Stimulated activated CD4-positive, alpha-beta T cell treated with anti-CD3 and anti-CD28 coated beads, Interleukin-4, amount 100 ng/mL, for 24 hours (primary cell): ENCODE data around the gene TOB1.

Source experiments
- DNase-seq: peaks from one replicate; pipeline ENCODE4 v3.0.0-alpha.2; 2020

Gene TOB1

GRCh38 chr17:50844117-50844700 is 21.9 kb downstream of the TOB1 start:
- no peak for DNase-seq

DNA sequence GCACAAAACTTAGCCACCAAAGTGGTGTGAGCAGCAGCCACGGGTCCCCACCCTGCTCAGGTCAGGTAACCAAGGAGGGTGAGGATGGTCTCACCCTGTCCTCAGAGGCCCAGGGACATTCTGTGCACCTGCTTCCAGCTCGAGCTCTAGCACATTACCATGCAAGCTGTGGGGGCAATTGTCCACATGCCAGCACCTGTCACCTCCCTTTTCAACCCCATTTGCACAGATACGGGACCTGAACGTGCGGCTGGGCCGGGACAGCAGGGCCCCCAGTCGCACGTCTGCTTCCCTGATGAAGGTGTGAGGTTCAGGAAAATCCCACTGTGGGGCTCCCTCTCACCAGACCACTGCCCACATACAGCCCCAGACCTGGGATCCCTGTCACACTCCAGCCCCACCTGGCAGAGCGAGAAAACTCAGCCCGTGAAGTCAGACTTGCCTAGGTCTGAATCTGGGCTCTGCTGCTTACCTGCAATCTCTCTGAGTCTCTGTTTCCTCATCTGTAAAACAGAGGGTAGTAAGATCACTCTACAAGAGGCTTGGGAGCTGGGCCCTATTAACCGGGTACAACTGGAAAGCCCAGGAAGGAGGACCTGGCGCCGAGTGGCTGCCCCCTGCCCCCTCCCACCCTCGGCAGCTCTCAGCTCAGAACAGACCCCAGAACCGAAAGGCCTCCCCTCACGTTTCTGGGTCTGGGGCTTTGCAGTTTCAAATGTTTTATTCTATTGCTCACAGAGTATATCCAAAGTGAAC is 22.8 kb downstream of the TOB1 start:
- no peak for DNase-seq

- DNase-seq: no peak
Observed at GRCh38 chr17:50842506-50843149, 23.5 kb downstream of the TOB1 start.

DNA sequence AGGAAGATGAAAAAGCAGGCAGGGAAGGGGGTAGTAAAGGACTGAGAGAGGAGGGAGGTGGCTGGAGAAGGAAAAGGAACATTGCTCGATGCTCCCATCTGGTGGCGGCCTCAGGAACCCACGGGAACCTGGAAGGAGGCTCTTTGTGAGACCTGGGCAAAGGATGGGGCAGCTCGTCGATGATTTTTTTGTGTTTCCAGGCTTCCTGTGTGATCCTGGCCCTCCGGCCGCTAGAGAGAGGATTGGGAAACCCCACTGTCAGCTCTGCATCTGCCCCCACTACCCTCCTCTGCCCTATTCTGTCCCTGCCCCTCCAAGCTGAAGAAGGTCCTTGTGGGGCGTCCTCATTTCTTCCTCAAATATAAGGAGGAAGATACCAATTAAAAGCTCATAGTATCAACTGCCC is 24.2 kb downstream of the TOB1 start:
- DNase-seq: peak; percentile 55

DNA sequence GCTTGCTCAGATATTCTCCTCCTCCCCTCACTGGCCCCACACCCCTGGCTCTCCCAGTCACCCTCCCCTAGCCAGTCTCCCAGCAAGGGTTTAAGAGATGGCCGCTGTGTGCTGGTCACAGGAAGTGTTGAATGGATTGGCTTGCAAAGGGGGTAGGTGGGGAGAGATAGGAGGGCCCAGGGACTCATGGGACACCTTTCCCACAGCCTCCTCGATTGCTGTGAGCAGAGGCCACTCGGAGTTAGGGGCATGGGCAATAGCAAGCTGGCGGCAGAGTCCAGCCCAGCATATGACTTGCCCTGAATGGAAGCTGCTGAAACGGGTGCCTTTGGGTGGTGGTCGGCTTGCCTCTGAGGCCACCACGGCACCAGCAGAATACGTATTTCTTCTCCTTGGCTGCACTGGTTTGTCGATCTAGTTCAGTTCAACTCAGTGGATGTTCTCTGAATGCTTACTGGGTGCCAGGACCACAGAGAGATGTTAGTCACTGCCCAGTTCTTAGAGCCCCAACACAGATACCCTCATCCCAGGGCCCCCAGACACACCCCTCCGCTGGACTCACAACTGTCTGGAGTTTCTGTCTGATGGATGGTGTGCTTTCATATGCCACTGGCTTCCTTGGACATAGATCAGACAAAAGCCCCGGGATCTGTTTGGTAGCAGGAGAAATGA is 24.7 kb downstream of the TOB1 start:
- DNase-seq: no peak

DNA sequence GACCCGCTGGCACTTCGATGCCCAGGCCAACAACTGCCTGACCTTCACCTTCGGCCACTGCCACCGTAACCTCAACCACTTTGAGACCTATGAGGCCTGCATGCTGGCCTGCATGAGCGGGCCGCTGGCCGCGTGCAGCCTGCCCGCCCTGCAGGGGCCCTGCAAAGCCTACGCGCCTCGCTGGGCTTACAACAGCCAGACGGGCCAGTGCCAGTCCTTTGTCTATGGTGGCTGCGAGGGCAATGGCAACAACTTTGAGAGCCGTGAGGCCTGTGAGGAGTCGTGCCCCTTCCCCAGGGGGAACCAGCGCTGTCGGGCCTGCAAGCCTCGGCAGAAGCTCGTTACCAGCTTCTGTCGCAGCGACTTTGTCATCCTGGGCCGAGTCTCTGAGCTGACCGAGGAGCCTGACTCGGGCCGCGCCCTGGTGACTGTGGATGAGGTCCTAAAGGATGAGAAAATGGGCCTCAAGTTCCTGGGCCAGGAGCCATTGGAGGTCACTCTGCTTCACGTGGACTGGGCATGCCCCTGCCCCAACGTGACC is 25.8 kb downstream of the TOB1 start:
- no peak for DNase-seq

GRCh38 chr17:50839591-50840310 is 26.4 kb downstream of the TOB1 start:
- DNase-seq: no peak

DNA sequence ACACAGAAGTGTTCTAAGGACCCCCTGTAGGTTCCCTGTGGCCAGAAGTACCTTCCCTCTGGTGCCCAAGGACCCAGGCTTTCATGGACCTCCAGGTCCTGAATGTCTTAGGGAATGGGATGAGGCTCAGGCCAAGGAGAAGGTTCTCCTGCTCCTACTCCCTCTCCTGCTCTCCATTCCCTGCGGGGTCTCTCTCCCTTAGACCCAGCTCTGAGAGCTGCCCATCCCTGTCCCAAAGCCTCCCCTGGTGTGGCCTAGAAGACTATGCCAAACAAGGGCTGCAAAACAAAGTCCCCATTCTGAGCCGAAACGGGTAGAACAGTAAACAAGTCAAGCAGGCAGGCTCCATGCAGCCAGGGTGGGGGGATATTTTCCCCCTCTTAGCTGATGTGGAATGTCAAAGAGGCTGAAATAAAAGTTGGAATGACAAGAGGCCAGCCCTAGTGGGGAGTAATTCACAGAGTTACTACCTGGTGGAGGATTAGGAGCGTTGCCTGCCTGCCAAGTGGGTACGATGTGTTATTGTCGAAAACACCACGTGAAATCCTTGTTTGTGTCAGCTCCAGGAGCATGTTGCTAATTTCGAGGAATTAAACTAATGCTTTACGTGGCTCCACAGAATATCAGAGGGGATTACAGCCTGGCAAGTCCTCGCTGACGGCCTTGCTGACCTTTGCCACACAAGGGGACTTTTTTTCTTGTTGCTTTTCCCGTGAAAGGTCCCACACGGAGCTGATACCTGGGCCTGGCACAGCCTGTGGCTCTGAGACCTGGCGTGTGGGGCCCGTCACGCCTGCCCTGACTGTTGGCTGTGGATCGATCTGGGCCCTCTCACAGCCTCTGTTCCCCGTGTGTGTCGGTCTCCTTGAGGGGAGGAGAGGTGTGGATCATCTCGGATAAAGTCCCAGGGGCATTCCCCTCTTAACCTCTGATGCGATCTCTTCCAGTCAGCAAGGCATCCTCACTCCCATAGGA is 27.9 kb downstream of the TOB1 start:
- no peak for DNase-seq

DNA sequence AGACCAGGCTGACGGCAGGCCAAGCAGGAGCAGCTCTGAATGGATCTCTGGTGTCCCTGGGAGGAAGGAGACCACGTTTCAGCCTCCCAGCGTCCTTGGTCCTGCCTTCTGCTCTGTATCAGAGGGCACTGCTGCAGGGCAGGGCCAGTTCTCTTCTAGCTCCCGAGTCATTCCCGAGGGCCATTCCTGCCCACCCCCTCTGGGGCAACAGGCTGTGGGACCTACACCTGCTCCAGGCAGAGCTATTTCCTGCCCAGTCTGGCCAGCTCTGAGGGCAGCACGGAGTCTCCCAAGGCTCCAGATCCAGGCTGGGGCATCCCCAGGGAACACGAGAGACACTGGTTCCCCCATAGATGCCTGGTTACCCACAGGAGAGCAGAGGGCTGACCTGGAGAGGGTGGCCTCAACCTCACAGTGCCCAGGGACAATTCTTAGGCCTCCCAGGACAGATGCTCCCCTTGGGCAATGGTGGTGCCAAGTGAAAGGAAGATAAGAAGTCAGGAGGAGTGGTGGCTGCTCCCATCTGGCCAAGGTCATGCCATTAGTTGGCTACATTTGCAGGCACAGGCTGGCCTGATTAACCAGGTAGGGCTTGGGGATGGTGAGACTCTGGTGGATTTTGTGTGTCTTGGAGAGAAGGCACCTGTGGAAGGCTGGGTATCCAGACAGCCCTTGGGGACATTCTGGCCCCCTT is 28.7 kb downstream of the TOB1 start:
- no peak for DNase-seq

GRCh38 chr17:50836826-50837225 is 29.3 kb downstream of the TOB1 start:
- DNase-seq: no peak

GRCh38 chr17:50835301-50836234 is 30.6 kb downstream of the TOB1 start, which contains the start of gene WFIKKN2:
Gene WFIKKN2 (plus strand): TSS chr17:50835586. CDS start chr17:50835938, 352 bp downstream.
- DNase-seq: no peak

DNA sequence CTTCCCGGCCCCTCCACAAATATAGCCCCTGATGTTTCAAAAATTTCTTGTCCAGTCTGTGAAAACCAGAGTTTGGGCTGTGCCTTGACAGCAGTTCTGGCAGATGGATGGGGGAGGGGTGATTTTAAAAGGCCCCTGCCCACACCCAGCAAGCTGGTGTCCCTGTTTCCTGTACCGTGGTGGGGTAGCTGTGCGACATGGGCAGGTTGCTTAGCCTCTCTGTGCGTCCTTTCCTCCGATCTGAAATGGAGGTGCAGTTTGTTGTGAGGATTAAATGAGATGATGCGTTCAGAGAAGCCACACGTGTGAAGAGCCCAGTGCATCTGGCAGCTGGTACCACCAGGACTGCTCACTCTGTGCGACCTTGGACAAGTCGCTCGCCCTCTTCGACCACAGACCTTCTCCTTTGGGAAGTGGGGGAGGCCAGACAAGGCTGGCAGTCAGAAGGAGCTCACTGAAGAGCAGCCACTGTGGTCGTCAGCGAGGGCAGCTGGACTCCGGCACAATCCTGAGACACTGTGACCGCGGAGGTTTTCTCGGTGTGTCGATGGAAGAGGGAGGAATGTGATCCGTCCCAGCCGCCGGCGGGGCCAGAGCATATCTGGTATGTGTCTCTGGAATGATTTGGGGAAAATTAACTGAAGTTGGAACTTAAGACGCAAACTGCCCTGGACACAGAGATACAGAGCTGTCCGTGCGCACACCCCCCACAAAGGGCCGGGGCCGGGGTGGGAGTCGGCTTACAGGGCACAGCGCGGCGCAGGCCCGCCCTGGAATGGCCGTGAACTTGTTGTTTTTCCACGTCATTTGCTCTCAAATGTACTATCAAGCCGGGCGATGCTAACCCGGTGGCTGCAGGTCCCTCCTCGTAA is 31.5 kb downstream of the TOB1 start:
- DNase-seq: no peak

- DNase-seq: no peak
Observed at GRCh38 chr17:50833510-50834428, 32.4 kb downstream of the TOB1 start.

DNA sequence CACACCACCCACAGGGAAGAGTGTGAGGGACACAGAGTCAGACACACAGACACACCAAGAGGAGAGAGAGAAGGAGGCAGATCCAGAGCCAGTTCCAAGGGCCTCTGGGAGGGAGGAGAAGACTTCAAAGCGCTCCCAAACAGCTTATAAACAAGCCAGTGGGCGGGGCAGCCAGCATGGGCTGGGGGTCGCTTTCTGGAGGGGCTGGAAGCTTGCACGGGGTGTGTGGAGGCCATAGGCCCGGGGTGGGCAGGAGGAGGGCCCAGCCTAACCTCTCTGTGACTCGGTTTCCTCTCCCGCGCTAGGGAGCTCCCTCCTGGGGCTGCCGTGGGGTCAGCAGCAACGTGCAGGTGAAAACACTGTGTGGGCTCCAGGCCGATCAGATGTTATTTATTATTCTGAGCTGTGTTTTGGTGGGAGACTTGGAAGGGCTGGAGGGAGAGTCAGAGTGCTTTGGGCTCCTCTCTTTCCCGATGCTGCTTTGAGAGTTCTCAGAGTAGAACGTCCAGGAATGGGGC is 33.2 kb downstream of the TOB1 start:
- no peak for DNase-seq

GRCh38 chr17:50832267-50832863 is 33.8 kb downstream of the TOB1 start:
- DNase-seq: no peak

DNA sequence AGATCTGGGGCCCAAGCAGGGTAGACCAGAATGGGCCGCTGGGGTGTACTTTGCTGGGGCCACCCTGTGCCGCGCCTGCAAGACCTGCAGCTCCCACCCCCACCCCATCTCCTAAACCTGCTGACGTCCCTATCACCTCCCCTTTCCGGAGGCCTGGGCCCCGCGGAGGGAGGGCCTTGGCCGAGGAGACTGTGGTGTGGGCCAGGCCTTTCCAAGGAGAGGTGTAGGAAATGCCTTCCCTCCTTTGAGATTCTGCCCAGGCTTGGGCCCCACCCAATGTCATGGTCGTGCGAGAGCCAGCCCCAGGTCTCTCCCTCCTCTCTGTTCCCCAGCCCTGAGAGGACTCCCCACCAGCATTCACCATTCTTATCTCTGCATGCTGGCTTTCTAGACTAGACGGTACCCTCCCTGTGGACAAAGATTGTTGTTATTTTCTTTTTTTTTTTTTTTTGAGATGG is 34.7 kb downstream of the TOB1 start:
- no peak for DNase-seq

GRCh38 chr17:50830994-50831393 is 35.2 kb downstream of the TOB1 start:
- no peak for DNase-seq
